WTC11 (cell line): ENCODE data around the gene CHST13. TPM values are rescaled to one million over a fixed set of nuclear protein-coding genes. Genes with fewer than 3 reads are reported as not detected.

Experiments
- ATF3 ChIP-seq: sonication (generic); formaldehyde crosslinking; conservative IDR thresholded peaks from 2 replicates; pipeline ENCODE4 v1.8.1; 2022; ENCODE audit warnings: mild to moderate bottlenecking, missing genetic modification reagents
- FOXJ3 ChIP-seq: sonication (generic); formaldehyde crosslinking; IDR thresholded peaks from 2 replicates; pipeline ENCODE4 v1.9.0; 2021; ENCODE audit warnings: missing genetic modification reagents, mild to moderate bottlenecking, borderline replicate concordance
- FOXK1 ChIP-seq: sonication (generic); formaldehyde crosslinking; IDR thresholded peaks from 2 replicates; pipeline ENCODE4 v1.8.0; 2022; ENCODE audit warnings: mild to moderate bottlenecking, moderate library complexity, missing genetic modification reagents
- FOXP4 ChIP-seq: sonication (generic); formaldehyde crosslinking; IDR thresholded peaks from 2 replicates; pipeline ENCODE4 v1.8.0; 2022; ENCODE audit warnings: mild to moderate bottlenecking, missing genetic modification reagents
- GABPB1 ChIP-seq: sonication (generic); formaldehyde crosslinking; IDR thresholded peaks from 2 replicates; pipeline ENCODE4 v1.8.1; 2023; ENCODE audit warnings: mild to moderate bottlenecking, missing genetic modification reagents
- HMGXB4 ChIP-seq: sonication (generic); formaldehyde crosslinking; IDR thresholded peaks from 2 replicates; pipeline ENCODE4 v1.8.1; 2023; ENCODE audit warnings: mild to moderate bottlenecking, moderate library complexity, missing genetic modification reagents
- IRF2 ChIP-seq: sonication (generic); formaldehyde crosslinking; IDR thresholded peaks from 2 replicates; pipeline ENCODE4 v1.8.0; 2022; ENCODE audit warnings: low read depth, missing genetic modification reagents, borderline replicate concordance
- JAZF1 ChIP-seq: fragments of 250-450 bp; sonication (Bioruptor Pico); IDR thresholded peaks from 2 replicates; pipeline ENCODE4 v1.9.0; 2021; ENCODE audit warnings: moderate library complexity, mild to moderate bottlenecking, inconsistent platforms
- KAT7 ChIP-seq: sonication (generic); formaldehyde crosslinking; IDR thresholded peaks from 2 replicates; pipeline ENCODE4 v1.8.1; 2023; ENCODE audit warnings: missing genetic modification reagents, mild to moderate bottlenecking, borderline replicate concordance
- MAX ChIP-seq: sonication (generic); formaldehyde crosslinking; IDR thresholded peaks from 2 replicates; pipeline ENCODE4 v1.8.0; 2022; ENCODE audit warnings: mild to moderate bottlenecking, missing genetic modification reagents
- MLX ChIP-seq: sonication (generic); formaldehyde crosslinking; IDR thresholded peaks from 2 replicates; pipeline ENCODE4 v1.8.1; 2023; ENCODE audit warnings: mild to moderate bottlenecking, missing genetic modification reagents, moderate library complexity
- NFATC4 ChIP-seq: fragments of 250-450 bp; sonication (Bioruptor Pico); IDR thresholded peaks from 2 replicates; pipeline ENCODE4 v1.9.0; 2021; ENCODE audit warnings: mild to moderate bottlenecking
- OVOL2 ChIP-seq: fragments of 250-450 bp; sonication (Bioruptor Pico); IDR thresholded peaks from 2 replicates; pipeline ENCODE4 v1.9.0; 2021; ENCODE audit warnings: mild to moderate bottlenecking, borderline replicate concordance
- PREB ChIP-seq: sonication (generic); formaldehyde crosslinking; IDR thresholded peaks from 2 replicates; pipeline ENCODE4 v1.8.1; 2022; ENCODE audit warnings: mild to moderate bottlenecking, missing genetic modification reagents, moderate library complexity, borderline replicate concordance
- SP1 ChIP-seq: sonication (generic); formaldehyde crosslinking; conservative IDR thresholded peaks from 2 replicates; pipeline ENCODE4 v1.8.1; 2022; ENCODE audit warnings: missing genetic modification reagents
- TCF7 ChIP-seq: sonication (generic); formaldehyde crosslinking; IDR thresholded peaks from 2 replicates; pipeline ENCODE4 v1.8.0; 2022; ENCODE audit warnings: mild to moderate bottlenecking, low read depth, missing genetic modification reagents, moderate library complexity
- TP53 ChIP-seq: sonication (generic); formaldehyde crosslinking; IDR thresholded peaks from 2 replicates; pipeline ENCODE4 v1.8.1; 2023; ENCODE audit warnings: mild to moderate bottlenecking, missing genetic modification reagents
- ZNF423 ChIP-seq: fragments of 250-450 bp; sonication (Bioruptor Pico); IDR thresholded peaks from 2 replicates; pipeline ENCODE4 v2.1.2; 2022; ENCODE audit warnings: mild to moderate bottlenecking, moderate library complexity
- ZNF671 ChIP-seq: fragments of 250-450 bp; sonication (Bioruptor Pico); IDR thresholded peaks from 2 replicates; pipeline ENCODE4 v1.8.0; 2021; ENCODE audit warnings: mild to moderate bottlenecking
- total RNA-seq: library from RNA; stranded (reverse); gene quantifications from 3 replicates; pipeline ENCODE4 v1.2.3, GENCODE V29; 2021
- TF ChIP-seq, protein P1 (sequence below): sonication (generic); formaldehyde crosslinking; IDR thresholded peaks from 2 replicates; pipeline ENCODE4 v1.8.1; 2023; ENCODE audit warnings: mild to moderate bottlenecking, missing genetic modification reagents
- TF ChIP-seq, protein P2 (sequence below): sonication (generic); formaldehyde crosslinking; IDR thresholded peaks from 2 replicates; pipeline ENCODE4 v1.8.1; 2022; ENCODE audit warnings: mild to moderate bottlenecking, moderate library complexity, missing genetic modification reagents
- TF ChIP-seq, protein P3 (sequence below): sonication (generic); formaldehyde crosslinking; IDR thresholded peaks from 2 replicates; pipeline ENCODE4 v1.8.1; 2022; ENCODE audit warnings: low read depth, missing genetic modification reagents, borderline replicate concordance
- TF ChIP-seq, protein P4 (sequence below): sonication (generic); formaldehyde crosslinking; IDR thresholded peaks from 2 replicates; pipeline ENCODE4 v1.8.1; 2023; ENCODE audit warnings: mild to moderate bottlenecking, missing genetic modification reagents
- TF ChIP-seq, protein P5 (sequence below): fragments of 250-450 bp; sonication (Bioruptor Pico); IDR thresholded peaks from 2 replicates; pipeline ENCODE4 v1.9.0; 2021; ENCODE audit warnings: moderate library complexity, mild to moderate bottlenecking, inconsistent platforms, borderline replicate concordance

The CHST13 gene
- total RNA-seq, 1 experiment from 2014 or later: 4.1 TPM

GRCh38 chr3:126523745-126524428 is at the start of gene CHST13 (continued):
- TF ChIP-seq GABPB1 (CRISPR knock-in tag) (peak; percentile 52), NFATC4 (CRISPR knock-in tag) (no peak), PREB (CRISPR knock-in tag) (no peak), KAT7 (CRISPR knock-in tag) (no peak), ATF3 (no peak), FOXK1 (CRISPR knock-in tag) (no peak), IRF2 (CRISPR knock-in tag) (no peak), HMGXB4 (CRISPR knock-in tag) (peak; percentile 91), MLX (CRISPR knock-in tag) (no peak), ZNF423 (no peak), OVOL2 (CRISPR knock-in tag) (no peak), FOXP4 (CRISPR knock-in tag) (peak; percentile 37; the same call in 1 of the 2 replicates), SP1 (CRISPR knock-in tag) (peak; percentile 49), TCF7 (CRISPR knock-in tag) (no peak), MAX (CRISPR knock-in tag) (no peak), ZNF671 (no peak), JAZF1 (CRISPR knock-in tag) (no peak), TP53 (CRISPR knock-in tag) (no peak), FOXJ3 (CRISPR knock-in tag) (no peak)
- TF ChIP-seq, protein P1, sequence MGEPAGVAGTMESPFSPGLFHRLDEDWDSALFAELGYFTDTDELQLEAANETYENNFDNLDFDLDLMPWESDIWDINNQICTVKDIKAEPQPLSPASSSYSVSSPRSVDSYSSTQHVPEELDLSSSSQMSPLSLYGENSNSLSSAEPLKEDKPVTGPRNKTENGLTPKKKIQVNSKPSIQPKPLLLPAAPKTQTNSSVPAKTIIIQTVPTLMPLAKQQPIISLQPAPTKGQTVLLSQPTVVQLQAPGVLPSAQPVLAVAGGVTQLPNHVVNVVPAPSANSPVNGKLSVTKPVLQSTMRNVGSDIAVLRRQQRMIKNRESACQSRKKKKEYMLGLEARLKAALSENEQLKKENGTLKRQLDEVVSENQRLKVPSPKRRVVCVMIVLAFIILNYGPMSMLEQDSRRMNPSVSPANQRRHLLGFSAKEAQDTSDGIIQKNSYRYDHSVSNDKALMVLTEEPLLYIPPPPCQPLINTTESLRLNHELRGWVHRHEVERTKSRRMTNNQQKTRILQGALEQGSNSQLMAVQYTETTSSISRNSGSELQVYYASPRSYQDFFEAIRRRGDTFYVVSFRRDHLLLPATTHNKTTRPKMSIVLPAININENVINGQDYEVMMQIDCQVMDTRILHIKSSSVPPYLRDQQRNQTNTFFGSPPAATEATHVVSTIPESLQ (CRISPR knock-in tag): no peak
- TF ChIP-seq, protein P2, sequence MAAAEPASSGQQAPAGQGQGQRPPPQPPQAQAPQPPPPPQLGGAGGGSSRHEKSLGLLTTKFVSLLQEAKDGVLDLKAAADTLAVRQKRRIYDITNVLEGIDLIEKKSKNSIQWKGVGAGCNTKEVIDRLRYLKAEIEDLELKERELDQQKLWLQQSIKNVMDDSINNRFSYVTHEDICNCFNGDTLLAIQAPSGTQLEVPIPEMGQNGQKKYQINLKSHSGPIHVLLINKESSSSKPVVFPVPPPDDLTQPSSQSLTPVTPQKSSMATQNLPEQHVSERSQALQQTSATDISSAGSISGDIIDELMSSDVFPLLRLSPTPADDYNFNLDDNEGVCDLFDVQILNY (CRISPR knock-in tag): peak; percentile 66; the same call in 1 of the 2 replicates
- TF ChIP-seq, protein P3, sequence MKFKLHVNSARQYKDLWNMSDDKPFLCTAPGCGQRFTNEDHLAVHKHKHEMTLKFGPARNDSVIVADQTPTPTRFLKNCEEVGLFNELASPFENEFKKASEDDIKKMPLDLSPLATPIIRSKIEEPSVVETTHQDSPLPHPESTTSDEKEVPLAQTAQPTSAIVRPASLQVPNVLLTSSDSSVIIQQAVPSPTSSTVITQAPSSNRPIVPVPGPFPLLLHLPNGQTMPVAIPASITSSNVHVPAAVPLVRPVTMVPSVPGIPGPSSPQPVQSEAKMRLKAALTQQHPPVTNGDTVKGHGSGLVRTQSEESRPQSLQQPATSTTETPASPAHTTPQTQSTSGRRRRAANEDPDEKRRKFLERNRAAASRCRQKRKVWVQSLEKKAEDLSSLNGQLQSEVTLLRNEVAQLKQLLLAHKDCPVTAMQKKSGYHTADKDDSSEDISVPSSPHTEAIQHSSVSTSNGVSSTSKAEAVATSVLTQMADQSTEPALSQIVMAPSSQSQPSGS: no peak
- TF ChIP-seq, protein P4, sequence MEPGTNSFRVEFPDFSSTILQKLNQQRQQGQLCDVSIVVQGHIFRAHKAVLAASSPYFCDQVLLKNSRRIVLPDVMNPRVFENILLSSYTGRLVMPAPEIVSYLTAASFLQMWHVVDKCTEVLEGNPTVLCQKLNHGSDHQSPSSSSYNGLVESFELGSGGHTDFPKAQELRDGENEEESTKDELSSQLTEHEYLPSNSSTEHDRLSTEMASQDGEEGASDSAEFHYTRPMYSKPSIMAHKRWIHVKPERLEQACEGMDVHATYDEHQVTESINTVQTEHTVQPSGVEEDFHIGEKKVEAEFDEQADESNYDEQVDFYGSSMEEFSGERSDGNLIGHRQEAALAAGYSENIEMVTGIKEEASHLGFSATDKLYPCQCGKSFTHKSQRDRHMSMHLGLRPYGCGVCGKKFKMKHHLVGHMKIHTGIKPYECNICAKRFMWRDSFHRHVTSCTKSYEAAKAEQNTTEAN (CRISPR knock-in tag): no peak
- TF ChIP-seq, protein P5, sequence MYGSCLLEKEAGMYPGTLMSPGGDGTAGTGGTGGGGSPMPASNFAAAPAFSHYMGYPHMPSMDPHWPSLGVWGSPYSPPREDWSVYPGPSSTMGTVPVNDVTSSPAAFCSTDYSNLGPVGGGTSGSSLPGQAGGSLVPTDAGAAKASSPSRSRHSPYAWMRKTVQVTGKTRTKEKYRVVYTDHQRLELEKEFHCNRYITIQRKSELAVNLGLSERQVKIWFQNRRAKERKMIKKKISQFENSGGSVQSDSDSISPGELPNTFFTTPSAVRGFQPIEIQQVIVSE: no peak
